Fibroblast of the aortic adventitia (primary cell): ENCODE data around the gene L3MBTL3. TPM values are rescaled to one million over a fixed set of nuclear protein-coding genes. Genes with fewer than 3 reads are reported as not detected.
A peak's percentile ranks its signal among the peaks of the same experiment; 100 is the strongest.
"Not testable (repeated sequence)": the region's sequence is repeated elsewhere in the genome, so short reads cannot be mapped to it uniquely, and the experiment has no call there.

ENCODE experiments used
- DNase-seq: peaks from one replicate; pipeline ENCODE4 v3.0.0-alpha.2; 2010; ENCODE audit warnings: low read depth
- H3K4me3 ChIP-seq: 2 replicates; pipeline ENCODE4 v1.5.1; 2011; ENCODE audit warnings: low read depth, mild to moderate bottlenecking, control low read depth, low read length, moderate library complexity
- total RNA-seq: library from RNA; depleted of rRNA; stranded (reverse); fragments of >200 nt; gene quantifications from 2 replicates; pipeline ENCODE4 v1.2.3, GENCODE V29; 2012; ENCODE audit warnings: low replicate concordance
- TF ChIP-seq, protein P1 (sequence below): IDR thresholded peaks from 2 replicates; pipeline ENCODE4 v1.5.1; 2011; ENCODE audit warnings: mild to moderate bottlenecking, low read length, control low read depth, inconsistent platforms; ENCODE audit not compliant: insufficient read depth

The L3MBTL3 gene
- total RNA-seq, 1 donor = 9.8 TPM

DNA sequence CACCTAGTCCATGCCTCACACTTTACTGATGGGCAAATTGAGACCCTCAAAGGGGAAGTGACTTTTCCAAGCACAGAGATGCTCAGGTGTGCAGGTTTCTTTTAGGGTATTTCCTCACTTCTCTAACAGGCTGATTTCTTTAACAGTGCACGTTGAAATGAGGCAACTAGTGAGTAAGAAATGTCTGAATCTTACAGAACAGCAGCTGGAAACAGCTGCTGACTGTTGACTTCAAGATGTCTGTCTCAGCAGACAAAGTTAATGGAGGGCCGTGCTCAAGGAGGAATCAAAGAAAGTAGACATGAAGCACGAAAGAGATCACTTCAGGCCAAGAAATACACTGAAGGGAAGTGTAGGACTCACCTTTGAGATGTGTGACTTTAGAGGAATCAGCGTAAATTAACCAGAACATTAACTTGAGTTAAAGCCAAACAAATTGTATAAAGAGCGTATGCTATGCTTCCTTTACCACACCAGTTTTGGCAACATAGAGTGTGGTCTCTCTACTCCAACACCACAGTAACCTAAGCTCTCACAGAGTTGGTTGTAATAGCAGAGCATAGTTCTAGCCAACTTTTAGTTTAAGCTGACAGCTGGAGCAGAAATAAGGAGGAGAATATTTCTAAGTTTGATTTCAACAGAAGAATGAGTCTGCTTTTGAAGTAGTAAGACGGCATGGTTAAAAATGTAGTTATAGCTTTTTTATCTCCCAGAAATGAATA lies 143.5 kb downstream of the L3MBTL3 start:
- TF ChIP-seq, protein P1, sequence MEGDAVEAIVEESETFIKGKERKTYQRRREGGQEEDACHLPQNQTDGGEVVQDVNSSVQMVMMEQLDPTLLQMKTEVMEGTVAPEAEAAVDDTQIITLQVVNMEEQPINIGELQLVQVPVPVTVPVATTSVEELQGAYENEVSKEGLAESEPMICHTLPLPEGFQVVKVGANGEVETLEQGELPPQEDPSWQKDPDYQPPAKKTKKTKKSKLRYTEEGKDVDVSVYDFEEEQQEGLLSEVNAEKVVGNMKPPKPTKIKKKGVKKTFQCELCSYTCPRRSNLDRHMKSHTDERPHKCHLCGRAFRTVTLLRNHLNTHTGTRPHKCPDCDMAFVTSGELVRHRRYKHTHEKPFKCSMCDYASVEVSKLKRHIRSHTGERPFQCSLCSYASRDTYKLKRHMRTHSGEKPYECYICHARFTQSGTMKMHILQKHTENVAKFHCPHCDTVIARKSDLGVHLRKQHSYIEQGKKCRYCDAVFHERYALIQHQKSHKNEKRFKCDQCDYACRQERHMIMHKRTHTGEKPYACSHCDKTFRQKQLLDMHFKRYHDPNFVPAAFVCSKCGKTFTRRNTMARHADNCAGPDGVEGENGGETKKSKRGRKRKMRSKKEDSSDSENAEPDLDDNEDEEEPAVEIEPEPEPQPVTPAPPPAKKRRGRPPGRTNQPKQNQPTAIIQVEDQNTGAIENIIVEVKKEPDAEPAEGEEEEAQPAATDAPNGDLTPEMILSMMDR = no peak
- DNase-seq = peak; percentile 50
- H3K4me3 ChIP-seq = no peak overlapping the region

DNA sequence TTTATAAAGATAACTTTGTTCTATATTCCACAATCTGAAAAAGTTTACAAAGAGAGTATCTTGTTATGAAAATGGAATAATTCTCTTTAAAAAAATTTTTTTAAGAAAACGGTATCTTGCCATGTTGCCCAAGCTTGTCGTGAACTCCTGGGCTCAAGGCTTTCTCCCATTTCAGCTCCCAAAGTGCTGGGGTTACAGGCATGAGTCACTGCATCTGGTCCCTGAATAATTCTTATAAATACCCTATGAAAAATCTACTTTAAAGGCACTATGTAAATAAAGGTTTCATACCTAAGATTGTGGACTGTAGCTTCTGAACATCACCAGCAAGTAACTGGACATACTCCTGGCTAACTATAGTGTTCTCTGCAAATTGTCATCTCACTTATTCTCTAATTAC lies 144.0 kb downstream of the L3MBTL3 start:
- TF ChIP-seq, protein P1 = no peak
- no peak for DNase-seq
- no peak overlapping the region for H3K4me3 ChIP-seq

DNA sequence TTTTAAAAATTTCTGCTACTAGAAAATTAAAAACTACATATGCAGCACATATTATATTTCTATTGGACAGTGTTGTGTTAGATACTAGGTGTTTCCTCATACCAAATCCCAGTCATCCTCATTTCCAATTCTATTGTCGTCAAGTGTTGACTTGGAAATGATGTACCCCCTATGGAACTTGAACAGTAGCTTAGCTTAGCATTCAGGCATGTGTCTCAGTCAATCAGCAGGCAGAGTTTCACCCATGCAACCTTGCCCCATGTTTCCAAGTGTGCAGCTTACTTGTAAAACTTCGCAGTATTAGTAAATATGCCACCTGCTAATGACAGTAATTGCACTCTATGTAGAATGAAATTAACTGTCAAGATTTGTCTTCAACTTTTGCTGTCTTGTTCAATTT lies 144.9 kb downstream of the L3MBTL3 start:
- TF ChIP-seq, protein P1 = no peak
- H3K4me3 ChIP-seq = no peak overlapping the region
- DNase-seq = no peak

DNA sequence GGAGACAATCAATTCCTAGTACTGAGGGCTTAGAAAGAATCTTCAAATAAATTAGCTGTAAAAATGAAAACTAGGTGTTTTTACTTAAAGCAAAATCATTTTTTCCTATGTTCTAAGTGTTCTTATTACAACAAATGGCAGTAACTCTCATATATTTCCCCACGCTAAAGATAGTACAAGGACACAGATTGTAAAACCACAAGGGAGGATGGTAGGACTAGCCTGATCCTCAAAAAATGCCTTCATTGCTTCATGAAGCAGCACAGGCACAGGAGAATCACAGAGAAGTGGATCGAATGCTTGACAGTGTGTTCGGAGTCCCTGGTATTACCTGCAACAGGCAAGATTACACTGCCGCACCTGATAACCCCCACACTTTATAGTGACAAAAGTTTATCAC lies 145.9 kb downstream of the L3MBTL3 start:
- no peak overlapping the region for H3K4me3 ChIP-seq
- TF ChIP-seq, protein P1 = no peak

DNA sequence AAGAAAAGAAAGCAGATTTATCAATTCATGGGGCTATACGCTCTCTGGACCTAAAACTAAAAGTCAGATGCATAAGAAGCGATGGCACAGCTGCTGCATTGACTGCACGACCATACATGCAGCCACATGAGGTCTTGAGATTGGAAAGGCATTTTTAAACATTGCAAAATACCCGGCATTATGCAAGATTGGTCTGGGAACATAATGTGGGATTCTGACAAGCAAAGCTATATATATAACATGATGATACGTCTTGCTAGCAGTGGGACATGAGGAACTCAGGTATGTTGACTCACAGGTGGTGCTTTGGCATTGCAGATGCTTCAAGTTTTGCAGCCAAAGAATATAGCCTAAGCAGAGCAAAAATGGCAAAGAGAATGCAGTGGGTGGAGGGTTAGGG lies 149.3 kb downstream of the L3MBTL3 start:
- peak; percentile 62 for DNase-seq
- H3K4me3 ChIP-seq = no peak overlapping the region
- TF ChIP-seq, protein P1 = no peak

More for the DNA sequence above, 145.9 kb downstream of the L3MBTL3 start:
- no peak for DNase-seq

DNA sequence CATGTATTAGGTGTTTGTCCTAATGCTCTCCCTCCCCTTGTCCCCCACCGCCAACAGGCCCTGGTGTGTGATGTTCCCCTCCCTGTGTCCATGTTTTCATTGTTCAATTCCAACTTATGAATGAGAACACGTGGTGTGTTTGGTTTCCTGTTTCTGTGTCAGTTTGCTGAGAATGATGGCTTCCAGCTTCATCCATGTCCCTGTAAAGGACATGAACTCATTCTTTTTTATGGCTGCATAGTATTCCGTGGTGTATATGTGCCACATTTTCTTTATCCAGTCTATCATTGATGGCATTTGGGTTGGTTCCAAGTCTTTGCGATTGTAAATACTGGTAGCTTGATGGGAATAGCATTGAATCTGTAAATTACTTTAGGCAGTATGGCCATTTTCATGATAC lies 151.8 kb downstream of the L3MBTL3 start:
- H3K4me3 ChIP-seq, DNase-seq: not testable (repeated sequence)

DNA sequence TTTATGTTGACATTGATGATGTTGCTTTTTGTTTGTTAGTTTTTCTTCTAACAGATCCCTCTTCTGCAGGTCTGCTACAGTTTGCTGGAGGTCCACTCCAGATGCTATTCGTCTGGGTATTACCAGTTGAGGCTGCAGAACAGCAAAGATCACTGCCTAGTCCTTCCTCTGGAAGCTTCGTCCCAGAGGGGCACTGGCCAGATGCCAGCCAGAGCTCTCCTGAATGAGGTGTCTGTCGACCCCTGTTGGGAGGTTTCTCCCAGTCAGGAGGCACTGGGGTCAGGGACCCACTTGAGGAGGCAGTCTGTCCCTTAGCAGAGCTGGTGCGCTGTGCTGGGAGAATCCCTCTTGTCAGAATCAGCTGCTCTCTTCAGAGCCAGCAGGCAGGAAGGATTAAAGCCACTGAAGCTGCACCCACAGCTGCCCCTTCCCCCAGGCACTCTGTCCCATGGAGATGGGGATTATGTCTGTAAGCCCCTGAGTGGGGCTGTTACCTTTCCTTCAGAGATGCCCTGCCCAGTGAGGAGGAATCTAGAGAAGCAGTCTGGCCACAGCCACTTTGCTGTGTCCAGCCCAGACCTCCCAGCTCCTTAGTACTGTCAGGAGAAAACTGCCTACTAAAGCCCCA lies 155.1 kb downstream of the L3MBTL3 start:
- H3K4me3 ChIP-seq, DNase-seq: not testable (repeated sequence)

DNA sequence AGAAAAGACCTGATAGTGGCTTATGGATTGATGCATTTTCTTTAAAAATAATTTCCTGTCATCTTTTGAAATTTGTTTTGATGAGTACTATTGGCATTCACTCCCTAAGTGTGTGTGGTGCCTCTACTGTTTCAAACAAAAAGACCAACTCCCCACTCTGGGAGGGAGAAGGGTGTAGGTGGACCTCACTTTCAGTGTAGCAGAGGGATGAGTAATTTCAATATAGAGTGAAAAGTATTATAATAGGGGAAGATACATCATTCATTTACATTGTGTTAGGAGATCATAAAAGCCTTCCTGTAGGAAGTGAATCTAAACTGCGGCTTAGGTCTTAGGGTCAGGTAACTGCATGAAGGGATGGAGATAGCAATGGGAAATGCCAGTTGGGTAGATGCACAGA lies 158.0 kb downstream of the L3MBTL3 start:
- no peak for DNase-seq
- no peak overlapping the region for H3K4me3 ChIP-seq

More for the DNA sequence above, 158.0 kb downstream of the L3MBTL3 start:
- TF ChIP-seq, protein P1 = no peak
